NCI-H2227 treated with DMSO at 0.1 percent for 48 hours (cell line): ENCODE data around the gene KRTAP10-3.
A peak's percentile ranks its signal among the peaks of the same experiment; 100 is the strongest.

Experiments used
- DNase-seq: peaks from one replicate; lab custom pipeline; 2025; lab: John Stamatoyannopoulos, UW

The KRTAP10-3 gene

DNA sequence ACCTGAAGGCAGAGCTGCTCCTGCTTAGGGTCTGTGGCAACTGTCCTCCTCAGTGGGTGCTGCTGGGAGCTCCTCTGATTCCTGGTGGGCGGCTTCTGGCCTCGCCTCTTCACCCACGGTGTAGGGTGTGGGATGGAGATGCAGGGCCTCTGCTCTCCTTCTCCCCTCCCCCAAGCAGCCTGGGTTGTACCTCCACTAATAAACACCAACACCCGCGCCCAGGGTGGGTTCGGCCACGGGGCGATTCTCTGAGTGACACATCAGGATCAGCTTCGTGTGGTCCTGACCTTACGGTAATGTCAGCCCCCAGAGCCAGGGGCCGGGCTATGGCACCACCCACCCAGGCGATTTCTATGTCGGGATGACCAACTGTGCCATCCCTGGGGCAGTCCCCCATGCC lies 42.3 kb downstream of the KRTAP10-3 start:
- no peak for DNase-seq

- DNase-seq, result no peak
Measured at GRCh38 chr21:44515359-44516165, 43.0 kb downstream of the KRTAP10-3 start.

- no peak for DNase-seq
Measured at GRCh38 chr21:44514746-44515358, 43.7 kb downstream of the KRTAP10-3 start.

GRCh38 chr21:44514218-44514520 lies 44.4 kb downstream of the KRTAP10-3 start:
- no peak for DNase-seq

DNA sequence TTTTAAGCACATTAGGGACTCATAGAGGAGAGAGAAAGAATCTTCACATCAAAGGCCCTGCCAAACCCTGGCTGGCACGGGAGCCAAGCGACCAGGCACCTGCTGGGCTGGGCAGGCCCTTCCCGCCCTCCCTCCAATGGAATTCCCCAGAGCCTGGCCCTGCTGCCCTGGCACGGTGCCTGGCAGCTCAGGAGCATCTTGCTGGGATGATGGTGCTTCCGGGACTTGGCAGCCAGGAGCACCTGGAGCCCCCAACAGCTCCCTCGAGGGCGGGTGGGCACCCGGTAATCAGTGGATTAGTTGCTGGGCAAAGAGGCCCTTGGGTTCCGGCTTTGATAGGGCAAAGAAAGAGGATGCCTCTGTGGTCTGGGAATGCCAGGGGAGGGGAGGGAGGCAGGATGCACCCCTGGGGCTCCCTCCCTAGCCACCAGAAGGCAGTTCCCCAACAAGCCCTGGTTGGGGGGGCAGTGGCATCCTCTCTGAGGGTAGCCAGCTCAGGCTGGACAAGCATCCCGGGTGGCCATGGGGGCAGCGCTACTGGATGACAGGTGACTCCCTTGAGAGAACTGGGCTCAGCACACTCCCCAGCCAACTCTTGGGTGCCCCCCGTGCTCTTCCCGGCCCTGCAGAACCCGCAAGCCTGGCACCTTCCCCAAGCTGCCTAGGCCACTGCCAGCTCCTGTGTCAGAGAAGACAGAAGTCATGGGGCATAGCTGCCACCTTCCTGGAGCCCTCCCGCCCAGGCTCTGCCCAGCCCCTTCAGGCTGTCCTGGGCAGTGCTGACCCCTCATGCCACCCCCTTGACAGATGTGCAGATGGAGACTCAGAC lies 45.0 kb downstream of the KRTAP10-3 start:
- DNase-seq, result no peak

DNA sequence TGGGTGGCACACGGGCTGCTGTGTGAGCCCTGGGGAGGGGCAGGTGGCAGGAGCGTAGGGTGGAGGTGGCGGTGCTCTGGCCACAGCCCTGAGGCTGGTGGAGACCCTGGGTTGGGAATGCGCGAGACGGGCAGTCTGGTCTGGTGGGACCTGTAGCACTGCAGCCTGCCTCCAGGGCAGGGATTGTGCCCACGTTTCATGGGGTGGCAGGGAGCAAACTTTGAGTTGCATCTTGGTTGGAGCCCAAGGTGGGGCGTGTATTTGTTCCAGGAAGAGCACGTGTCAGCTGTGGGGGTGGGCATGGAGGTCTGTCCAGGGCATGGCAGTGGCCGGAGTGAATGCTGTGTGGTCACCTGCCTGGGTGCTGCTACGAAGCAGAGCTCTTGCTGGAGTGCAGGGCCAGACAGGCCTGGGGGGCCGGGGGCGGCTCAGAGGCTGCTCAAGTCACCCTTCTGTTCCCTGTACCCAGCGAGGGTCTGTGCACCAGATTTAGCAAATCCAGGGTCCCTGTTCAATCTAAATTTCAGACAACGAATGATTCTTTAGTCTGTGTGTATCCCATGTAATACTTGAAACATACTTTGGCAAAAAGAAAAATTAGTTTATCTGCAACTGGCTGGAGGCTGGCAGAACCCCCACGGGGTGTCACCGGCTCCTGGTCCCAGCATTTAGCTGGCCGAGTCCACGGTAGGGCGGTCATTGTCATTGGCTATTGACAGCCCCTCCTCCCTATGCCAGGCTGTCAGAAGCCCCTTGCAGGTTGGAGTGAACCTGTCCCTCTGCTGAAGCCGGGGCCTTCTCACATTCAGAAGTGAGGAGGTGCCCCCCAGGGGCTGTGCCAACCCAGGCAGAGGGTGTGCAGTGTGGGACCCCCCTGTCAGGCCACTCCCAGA lies 45.9 kb downstream of the KRTAP10-3 start:
- no peak for DNase-seq

DNA sequence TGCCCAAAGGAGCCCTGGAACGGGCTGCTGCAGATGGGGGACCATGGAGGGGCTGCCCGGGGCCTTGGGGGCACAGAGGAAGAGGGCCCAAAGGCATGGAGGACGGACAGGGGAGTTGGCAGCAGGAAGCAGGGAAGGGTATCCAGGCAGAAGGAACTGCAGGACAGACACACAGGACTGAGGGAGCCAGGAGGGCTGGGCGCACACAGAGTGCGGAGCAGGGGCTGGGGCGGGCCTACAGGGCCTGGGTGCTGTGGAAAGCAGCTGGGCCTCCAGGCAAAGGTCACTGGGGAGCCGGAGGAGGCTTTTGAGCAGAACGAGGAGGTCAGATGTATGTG lies 46.7 kb downstream of the KRTAP10-3 start:
- no peak for DNase-seq

- no peak for DNase-seq
Measured at GRCh38 chr21:44511219-44511937, 47.2 kb downstream of the KRTAP10-3 start.

- peak; percentile 3 for DNase-seq
Measured at GRCh38 chr21:44510508-44511218, 47.9 kb downstream of the KRTAP10-3 start.

GRCh38 chr21:44510109-44510507 lies 48.5 kb downstream of the KRTAP10-3 start:
- DNase-seq, result no peak

DNA sequence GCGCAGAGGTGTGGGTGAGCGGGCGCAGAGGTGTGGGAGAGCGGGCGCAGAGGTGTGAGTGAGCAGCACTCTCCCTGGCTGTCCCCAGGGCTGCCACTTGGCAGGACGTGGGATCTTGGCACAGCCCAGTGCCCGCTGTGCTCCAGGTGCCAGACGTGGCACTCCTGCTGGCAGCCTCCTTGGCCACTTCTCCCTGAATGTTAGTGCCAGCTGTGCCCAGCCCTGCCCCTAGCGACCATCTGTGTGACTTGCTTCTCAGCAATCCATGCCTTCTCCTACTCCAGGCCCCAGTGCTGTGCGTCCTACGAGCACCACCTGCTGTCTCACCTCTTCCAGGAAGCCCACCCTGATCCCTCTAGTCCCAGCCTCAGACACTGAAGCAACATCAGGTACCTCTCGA lies 49.1 kb downstream of the KRTAP10-3 start:
- DNase-seq, result no peak

DNA sequence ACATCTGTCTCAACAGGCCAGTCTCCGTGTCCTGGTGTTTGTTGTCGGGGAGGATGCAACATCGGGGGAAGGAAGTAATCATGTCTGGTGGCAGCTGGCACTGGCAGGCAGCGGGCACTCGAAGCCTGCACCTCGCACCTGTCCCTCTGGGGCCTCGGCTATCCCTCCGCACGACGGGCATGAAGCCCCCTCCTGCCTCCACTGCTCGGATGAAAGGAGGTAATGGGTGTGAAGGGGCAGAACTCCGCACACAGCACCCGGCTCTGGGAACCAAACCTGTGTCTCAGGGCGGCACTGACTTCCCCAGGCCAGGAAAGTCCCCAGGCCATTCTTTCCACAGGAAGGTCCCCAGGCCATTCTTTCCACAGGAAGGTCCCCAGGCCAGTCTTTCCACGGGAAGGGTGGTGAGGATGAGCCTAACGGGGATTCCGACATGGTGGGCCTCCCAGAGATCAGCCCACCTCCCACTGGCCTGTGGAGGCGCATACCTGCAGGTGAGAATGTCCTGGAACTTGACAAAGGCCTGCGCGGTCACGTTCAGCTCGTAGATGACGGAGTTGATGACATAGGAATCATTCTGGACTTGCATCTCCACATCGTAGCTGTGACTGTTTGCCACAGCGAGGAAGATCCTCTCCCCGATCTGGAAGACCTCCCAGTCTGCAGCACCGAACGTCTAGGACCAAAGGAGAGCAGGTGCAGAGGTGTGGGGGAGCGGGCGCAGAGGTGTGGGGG lies 49.7 kb downstream of the KRTAP10-3 start:
- DNase-seq, result no peak

GRCh38 chr21:44508426-44508710 lies 50.2 kb downstream of the KRTAP10-3 start:
- no peak for DNase-seq
